Hindlimb muscle (tissue), 1 donor: ENCODE measurements around the gene STK26. TPM values are rescaled to one million over a fixed set of nuclear protein-coding genes. Genes with fewer than 3 reads are reported as not detected.
"Not testable (repeated sequence)": the region's sequence is repeated elsewhere in the genome, so short reads cannot be mapped to it uniquely, and the experiment has no call there.

Source experiments
- DNase-seq: peaks from one replicate; pipeline ENCODE4 v3.0.0-alpha.2; 2013
- polyA plus RNA-seq: library from polyadenylated mRNA; unstranded; fragments of 120-200 nt; gene quantifications from one replicate; pipeline ENCODE4 v1.2.1, GENCODE V29; 2013; ENCODE audit not compliant: insufficient read length

The STK26 gene
- polyA plus RNA-seq, 1 donor: 50.1 TPM

- not testable (repeated sequence) for DNase-seq
Observed at GRCh38 chrX:132098704-132099103, 75.6 kb downstream of the STK26 start.

DNA sequence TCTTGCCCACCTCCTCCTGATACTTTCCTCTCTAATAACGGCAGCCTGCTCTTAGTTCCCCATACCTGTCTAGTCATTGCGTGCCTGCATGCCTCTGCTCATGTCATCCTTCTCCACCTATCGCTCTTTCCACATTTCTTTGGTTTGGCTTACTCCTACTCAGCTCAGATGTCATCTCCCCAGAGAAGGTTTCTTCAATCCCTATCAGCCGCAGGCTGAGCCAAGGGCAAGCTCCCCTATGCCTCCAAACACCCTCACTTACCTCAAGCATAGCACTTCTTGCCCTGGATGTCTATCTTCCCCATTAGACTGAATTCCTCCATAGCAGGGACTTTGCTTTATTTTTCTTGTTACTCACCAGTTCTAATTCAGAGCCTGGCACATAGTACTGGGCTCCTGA lies 78.1 kb downstream of the STK26 start:
- DNase-seq: no peak

GRCh38 chrX:132101799-132102198 lies 78.7 kb downstream of the STK26 start:
- DNase-seq: no peak

DNA sequence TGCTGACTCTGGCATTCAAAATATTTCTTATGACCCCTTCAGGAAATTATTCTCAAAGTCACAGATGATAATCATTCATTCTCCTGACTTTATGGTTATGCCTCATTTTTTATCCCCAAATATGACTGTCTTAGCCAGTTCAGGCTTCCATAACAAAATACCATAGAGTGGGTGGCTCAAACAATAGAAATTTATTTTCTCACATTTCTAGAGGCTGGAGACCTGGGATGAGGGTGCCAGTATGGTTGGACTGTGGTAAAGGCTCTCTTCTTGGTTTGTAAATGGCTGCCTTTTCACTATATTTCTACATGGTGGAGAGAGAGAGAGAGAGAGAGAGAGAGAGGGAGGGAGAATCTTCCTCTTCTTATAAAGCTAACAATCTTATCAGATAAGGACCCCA lies 84.2 kb downstream of the STK26 start:
- DNase-seq: no peak

DNA sequence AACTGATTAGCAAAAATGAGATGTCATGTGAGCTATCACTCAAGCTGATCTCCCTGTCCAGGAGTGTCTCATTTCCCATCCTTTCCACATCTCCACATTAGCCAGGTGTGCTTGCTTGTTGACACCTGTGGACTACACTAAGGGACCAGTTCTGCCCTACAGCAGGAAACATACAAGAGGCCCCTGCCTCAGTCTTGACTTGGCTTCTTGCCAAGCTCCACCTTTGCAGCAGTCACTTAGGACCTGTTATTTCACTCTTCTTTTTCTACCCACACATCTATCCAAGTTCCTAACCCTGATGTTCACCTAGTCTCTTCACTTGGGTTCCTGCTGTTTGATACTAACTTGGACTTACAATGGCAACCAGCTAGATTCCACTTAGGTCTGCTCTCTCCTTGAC lies 91.5 kb downstream of the STK26 start:
- DNase-seq: no peak

DNA sequence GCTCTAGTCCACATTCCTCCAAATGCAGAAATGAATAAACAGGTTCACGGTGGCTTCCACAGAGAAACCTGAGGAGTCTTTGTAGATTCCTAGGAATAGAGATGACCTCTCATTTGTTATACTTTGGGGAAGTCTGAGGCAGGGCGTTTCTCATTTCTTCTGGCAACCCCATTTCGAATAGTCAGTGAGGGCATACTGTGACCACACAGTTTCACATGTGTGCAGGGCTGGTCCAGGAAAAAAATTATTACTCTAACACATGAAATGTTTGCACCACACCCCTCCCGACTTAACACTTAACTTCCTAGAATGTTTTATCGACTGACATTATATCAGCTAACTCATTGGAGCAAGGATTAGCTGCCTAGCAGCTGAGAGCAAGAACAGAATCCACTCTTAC lies 92.7 kb downstream of the STK26 start:
- no peak for DNase-seq

GRCh38 chrX:132118358-132118757 lies 95.3 kb downstream of the STK26 start:
- DNase-seq: no peak

- no peak for DNase-seq
Observed at GRCh38 chrX:132119283-132119682, 96.2 kb downstream of the STK26 start.

- no peak for DNase-seq
Observed at GRCh38 chrX:132119821-132120515, 96.9 kb downstream of the STK26 start.

GRCh38 chrX:132120913-132121312 lies 97.8 kb downstream of the STK26 start:
- DNase-seq: no peak

Other genes starting within 250 kb of the STK26 start
- gene FRMD7, start 104.7 kb downstream of the STK26 start, polyA plus RNA-seq: 0.06 TPM
- gene RAP2C, start 196.1 kb downstream of the STK26 start, polyA plus RNA-seq: 59.4 TPM